Naive thymus-derived CD8-positive, alpha-beta T cell (primary cell): ENCODE data around the gene NT5C1A. TPM values are rescaled to one million over a fixed set of nuclear protein-coding genes. Genes with fewer than 3 reads are reported as not detected.

Experiments
- ATAC-seq, 2 donors: fragments of 150-1000 bp; cut with Tn5 transposase in 1 of 2; sonication (Bioruptor Pico), chemical (Tn5 transposase) in 1 of 2; 1 replicate in 1 of 2; 2 replicates in 1 of 2; pipeline ENCODE4 v1.10.0; 2021; ENCODE audit warnings: mild to moderate bottlenecking in 2 of 2, moderate library complexity in 2 of 2
- POLR2A ChIA-PET: fragments of 350-600 bp; sonication (Branson Sonifier 250); formaldehyde crosslinking; loops from one replicate; lab custom pipeline; 2021; ENCODE audit warnings: antibody characterized with exemption; lab: Charles Lee
- DNase-seq, 10 donors: peaks; one replicate each; pipeline versions ENCODE4 v3.0.0 to v3.0.0-alpha.2; 2020 to 2022
- H3K27ac Mint-ChIP-seq, 10 donors: one replicate each; pipeline ENCODE4 v1.8.0; 2020 to 2022; ENCODE audit warnings: mild to moderate bottlenecking in 10 of 10, mixed read lengths in 10 of 10, moderate library complexity in 4 of 10, inconsistent platforms in 1 of 10
- H3K27me3 Mint-ChIP-seq, 5 donors: one replicate each; pipeline ENCODE4 v1.8.0; 2021 to 2022; ENCODE audit warnings: mixed read lengths in 5 of 5
- H3K36me3 Mint-ChIP-seq, 3 donors: one replicate each; pipeline ENCODE4 v1.8.0; 2020 to 2022; ENCODE audit warnings: mixed read lengths in 3 of 3, mild to moderate bottlenecking in 2 of 3, inconsistent platforms in 1 of 3
- H3K4me1 Mint-ChIP-seq, 4 donors: one replicate each; pipeline ENCODE4 v1.8.0; 2021 to 2022; ENCODE audit warnings: mixed read lengths in 4 of 4
- H3K4me3 Mint-ChIP-seq, 10 donors: one replicate each; pipeline ENCODE4 v1.8.0; 2020 to 2022; ENCODE audit warnings: mild to moderate bottlenecking in 10 of 10, mixed read lengths in 10 of 10, moderate library complexity in 6 of 10, inconsistent platforms in 1 of 10
- H3K9me3 Mint-ChIP-seq, 9 donors: one replicate each; pipeline ENCODE4 v1.8.0; 2020 to 2022; ENCODE audit warnings: mixed read lengths in 9 of 9, mild to moderate bottlenecking in 3 of 9, inconsistent platforms in 1 of 9, moderate library complexity in 1 of 9
- polyA plus RNA-seq, 3 donors: library from polyadenylated mRNA; unstranded; fragments of 300-500 nt; fragmentation: Illumina TruSeq; gene quantifications; one replicate each; pipeline ENCODE4 v1.2.3, GENCODE V29; 2021
- total RNA-seq, 8 experiments: library from RNA in 2 of 8; stranded (reverse) in 2 of 8; gene quantifications; one replicate each; pipeline ENCODE4 v1.2.3 and lab custom pipeline; 2021 to 2026

The NT5C1A gene
- total and polyA plus RNA-seq, 5 experiments from 2014 or later, result 0.71 to 0.88 TPM; not detected in 3

- H3K4me3 Mint-ChIP-seq, result no peak overlapping the region
- H3K27me3 Mint-ChIP-seq, result peaks cover 6 to 47% (median 29%) of the 10 kb centered on the region in 5 donors
- H3K27ac Mint-ChIP-seq, result no peak overlapping the region
- POLR2A ChIA-PET, result no interaction called here
- peaks cover 0 to 3% (median 0%) of the 10 kb centered on the region in 3 donors for H3K36me3 Mint-ChIP-seq
- H3K4me1 Mint-ChIP-seq, result no peaks in the 10 kb centered on the region
- ATAC-seq (no peak), DNase-seq (no peak)
- no peaks in the 10 kb centered on the region for H3K9me3 Mint-ChIP-seq
Measured at GRCh38 chr1:39632682-39633417, 39.1 kb downstream of the NT5C1A start.

GRCh38 chr1:39632323-39632681 is 39.6 kb downstream of the NT5C1A start:
- Mint-ChIP-seq H3K9me3 (no peaks in the 10 kb centered on the region), H3K4me1 (no peaks in the 10 kb centered on the region), H3K27me3 (peaks cover 6 to 42% (median 25%) of the 10 kb centered on the region in 5 donors), H3K27ac (no peak overlapping the region), H3K4me3 (no peak overlapping the region), H3K36me3 (peaks cover 0 to 3% (median 0%) of the 10 kb centered on the region in 3 donors)
- DNase-seq (no peak), ATAC-seq (no peak)
- POLR2A ChIA-PET, result no interaction called here

- Mint-ChIP-seq H3K4me3 (no peak overlapping the region), H3K36me3 (peaks cover 0 to 3% (median 0%) of the 10 kb centered on the region in 3 donors), H3K27ac (no peak overlapping the region), H3K27me3 (peaks cover 6 to 35% (median 23%) of the 10 kb centered on the region in 5 donors), H3K9me3 (no peaks in the 10 kb centered on the region), H3K4me1 (no peaks in the 10 kb centered on the region)
- DNase-seq (no peak), ATAC-seq (no peak)
- POLR2A ChIA-PET, result no interaction called here
Measured at GRCh38 chr1:39631361-39632322, 40.3 kb downstream of the NT5C1A start.

GRCh38 chr1:39628807-39629350 is 43.0 kb downstream of the NT5C1A start:
- peaks cover 5 to 20% (median 9%) of the 10 kb centered on the region in 5 donors for H3K27me3 Mint-ChIP-seq
- POLR2A ChIA-PET, result no interaction called here
- ATAC-seq (no peak), DNase-seq (no peak)
- H3K4me1 Mint-ChIP-seq, result no peaks in the 10 kb centered on the region
- no peak overlapping the region for H3K27ac Mint-ChIP-seq
- H3K9me3 Mint-ChIP-seq, result no peaks in the 10 kb centered on the region
- no peak overlapping the region for H3K4me3 Mint-ChIP-seq
- no peaks in the 10 kb centered on the region for H3K36me3 Mint-ChIP-seq

- POLR2A ChIA-PET, result no interaction called here
- no peaks in the 10 kb centered on the region for H3K9me3 Mint-ChIP-seq
- DNase-seq, result no peak
- H3K4me1 Mint-ChIP-seq, result no peaks in the 10 kb centered on the region
- H3K36me3 Mint-ChIP-seq, result no peaks in the 10 kb centered on the region
- no peak overlapping the region for H3K27ac Mint-ChIP-seq
- H3K27me3 Mint-ChIP-seq, result peaks cover 2 to 23% (median 12%) of the 10 kb centered on the region in 5 donors
- no peak for ATAC-seq
- no peak overlapping the region for H3K4me3 Mint-ChIP-seq
Measured at GRCh38 chr1:39626646-39627045, 45.3 kb downstream of the NT5C1A start.

- Mint-ChIP-seq H3K4me3 (no peak overlapping the region), H3K4me1 (no peaks in the 10 kb centered on the region), H3K36me3 (no peaks in the 10 kb centered on the region), H3K27me3 (peaks cover 2 to 23% (median 12%) of the 10 kb centered on the region in 5 donors), H3K9me3 (peaks cover 0 to under 1% (median 0%) of the 10 kb centered on the region in 9 donors), H3K27ac (no peak overlapping the region)
- ATAC-seq (no peak), DNase-seq (no peak)
- POLR2A ChIA-PET, result no interaction called here
Measured at GRCh38 chr1:39625462-39626273, 46.2 kb downstream of the NT5C1A start.

GRCh38 chr1:39625009-39625408 is 46.9 kb downstream of the NT5C1A start:
- no peak for ATAC-seq
- Mint-ChIP-seq H3K27me3 (peaks cover 2 to 23% (median 12%) of the 10 kb centered on the region in 5 donors), H3K4me3 (no peak overlapping the region), H3K9me3 (peaks cover 0 to 3% (median 0%) of the 10 kb centered on the region in 9 donors), H3K4me1 (no peaks in the 10 kb centered on the region), H3K27ac (no peak overlapping the region), H3K36me3 (no peaks in the 10 kb centered on the region)
- POLR2A ChIA-PET, result no interaction called here
- DNase-seq, result no peak

- peaks cover 0 to 3% (median 0%) of the 10 kb centered on the region in 9 donors for H3K9me3 Mint-ChIP-seq
- H3K4me1 Mint-ChIP-seq, result no peaks in the 10 kb centered on the region
- POLR2A ChIA-PET, result no interaction called here
- ATAC-seq (no peak), DNase-seq (no peak)
- no peaks in the 10 kb centered on the region for H3K36me3 Mint-ChIP-seq
- peaks cover 2 to 23% (median 12%) of the 10 kb centered on the region in 5 donors for H3K27me3 Mint-ChIP-seq
- H3K4me3 Mint-ChIP-seq, result no peak overlapping the region
- H3K27ac Mint-ChIP-seq, result no peak overlapping the region
Measured at GRCh38 chr1:39623053-39623452, 48.9 kb downstream of the NT5C1A start.

- Mint-ChIP-seq H3K4me1 (no peaks in the 10 kb centered on the region), H3K36me3 (no peaks in the 10 kb centered on the region), H3K27ac (no peak overlapping the region), H3K4me3 (no peak overlapping the region), H3K27me3 (peaks cover 2 to 23% (median 14%) of the 10 kb centered on the region in 5 donors), H3K9me3 (peaks cover 0 to 3% (median 0%) of the 10 kb centered on the region in 9 donors)
- no peak for DNase-seq
- no peak for ATAC-seq
- POLR2A ChIA-PET, result interaction anchor here (0.6 kb wide), 1 partner anchor 513 kb away, joined by 4 read pairs; no protein-coding TSS in a partner anchor
Measured at GRCh38 chr1:39622427-39622826, 49.5 kb downstream of the NT5C1A start.

GRCh38 chr1:39620659-39621165 is 51.2 kb downstream of the NT5C1A start:
- no peaks in the 10 kb centered on the region for H3K36me3 Mint-ChIP-seq
- POLR2A ChIA-PET, result no interaction called here
- no peaks in the 10 kb centered on the region for H3K4me1 Mint-ChIP-seq
- H3K27me3 Mint-ChIP-seq, result peaks cover 7 to 33% (median 15%) of the 10 kb centered on the region in 5 donors
- no peak overlapping the region for H3K27ac Mint-ChIP-seq
- peaks cover 0 to 3% (median 0%) of the 10 kb centered on the region in 9 donors for H3K9me3 Mint-ChIP-seq
- no peak for DNase-seq
- no peak overlapping the region for H3K4me3 Mint-ChIP-seq
- ATAC-seq, result no peak

- DNase-seq (no peak), ATAC-seq (no peak)
- no peak overlapping the region for H3K4me3 Mint-ChIP-seq
- H3K27me3 Mint-ChIP-seq, result peaks cover 4 to 10% (median 5%) of the 10 kb centered on the region in 5 donors
- H3K27ac Mint-ChIP-seq, result no peak overlapping the region
- H3K4me1 Mint-ChIP-seq, result no peaks in the 10 kb centered on the region
- POLR2A ChIA-PET, result no interaction called here
- no peaks in the 10 kb centered on the region for H3K36me3 Mint-ChIP-seq
- H3K9me3 Mint-ChIP-seq, result peaks cover 0 to 3% (median 0%) of the 10 kb centered on the region in 9 donors
Measured at GRCh38 chr1:39617488-39618049, 54.3 kb downstream of the NT5C1A start.
